Mucosa of stomach (tissue), 1 donor: ENCODE results near the gene LSM2.
"Not testable (repeated sequence)": the region's sequence is repeated elsewhere in the genome, so short reads cannot be mapped to it uniquely, and the experiment has no call there.

Source experiments
- H3K27me3 ChIP-seq: one replicate; pipeline ENCODE4 v1.7.0; 2013; ENCODE audit warnings: mild to moderate bottlenecking, low read length; ENCODE audit not compliant: control insufficient read depth, insufficient read depth
- H3K36me3 ChIP-seq: one replicate; pipeline ENCODE4 v1.7.0; 2013; ENCODE audit warnings: low read length; ENCODE audit not compliant: control insufficient read depth, insufficient read depth
- H3K4me1 ChIP-seq: one replicate; pipeline ENCODE4 v1.7.0; 2013; ENCODE audit warnings: mild to moderate bottlenecking, low read length; ENCODE audit not compliant: control insufficient read depth, insufficient read depth
- H3K4me3 ChIP-seq: one replicate; pipeline ENCODE4 v1.7.0; 2013; ENCODE audit warnings: low read length
- H3K9ac ChIP-seq: one replicate; pipeline ENCODE4 v1.7.0; 2013; ENCODE audit warnings: mild to moderate bottlenecking, low read length, moderate library complexity
- H3K9me3 ChIP-seq: one replicate; pipeline ENCODE4 v1.7.0; 2013; ENCODE audit warnings: mild to moderate bottlenecking, low read length, moderate library complexity; ENCODE audit not compliant: control insufficient read depth
- donor health status: Pancreatic carcinoma.

Gene LSM2

GRCh38 chr6:31836474-31837368 is 30.0 kb upstream of the LSM2 start:
- Histone ChIP-seq H3K9ac (peak overlapping the region; percentile 74), H3K9me3 (no peaks in the 10 kb centered on the region), H3K4me1 (peaks cover 36% of the 10 kb centered on the region), H3K4me3 (peak overlapping the region; percentile 22), H3K36me3 (peaks cover 12% of the 10 kb centered on the region), H3K27me3 (no peaks in the 10 kb centered on the region)

- H3K36me3 ChIP-seq, result peaks cover 12% of the 10 kb centered on the region
- peaks cover 41% of the 10 kb centered on the region for H3K4me1 ChIP-seq
Measured at GRCh38 chr6:31836047-31836473, 29.3 kb upstream of the LSM2 start.

GRCh38 chr6:31834367-31835250 is 27.8 kb upstream of the LSM2 start:
- Histone ChIP-seq H3K9ac (peak overlapping the region; percentile 93), H3K27me3 (no peaks in the 10 kb centered on the region), H3K36me3 (peaks cover 12% of the 10 kb centered on the region), H3K9me3 (no peaks in the 10 kb centered on the region), H3K4me1 (peaks cover 45% of the 10 kb centered on the region), H3K4me3 (peak overlapping the region; percentile 94)

More at GRCh38 chr6:31836047-31836473, 29.3 kb upstream of the LSM2 start:
- Histone ChIP-seq H3K9ac (peak overlapping the region; percentile 74), H3K27me3 (no peaks in the 10 kb centered on the region), H3K4me3 (peak overlapping the region; percentile 22), H3K9me3 (no peaks in the 10 kb centered on the region)

GRCh38 chr6:31831350-31832215 is 24.8 kb upstream of the LSM2 start:
- Histone ChIP-seq H3K9ac (peak overlapping the region; percentile 34), H3K9me3 (no peaks in the 10 kb centered on the region), H3K27me3 (no peaks in the 10 kb centered on the region), H3K4me3 (no peak overlapping the region), H3K36me3 (no peaks in the 10 kb centered on the region), H3K4me1 (peaks cover 27% of the 10 kb centered on the region)

GRCh38 chr6:31830886-31831335 is 24.1 kb upstream of the LSM2 start:
- H3K4me1 ChIP-seq, result peaks cover 27% of the 10 kb centered on the region
- H3K9ac ChIP-seq, result peak overlapping the region; percentile 59

GRCh38 chr6:31829633-31830283 is 23.0 kb upstream of the LSM2 start:
- Histone ChIP-seq H3K36me3 (no peaks in the 10 kb centered on the region), H3K9ac (peak overlapping the region; percentile 59), H3K4me3 (peak overlapping the region; percentile 70), H3K9me3 (no peaks in the 10 kb centered on the region), H3K27me3 (no peaks in the 10 kb centered on the region), H3K4me1 (peaks cover 36% of the 10 kb centered on the region)

More at GRCh38 chr6:31830886-31831335, 24.1 kb upstream of the LSM2 start:
- Histone ChIP-seq H3K36me3 (no peaks in the 10 kb centered on the region), H3K27me3 (no peaks in the 10 kb centered on the region), H3K9me3 (no peaks in the 10 kb centered on the region), H3K4me3 (peak overlapping the region; percentile 18)

- H3K4me3 ChIP-seq, result peak within 1 kb of the TSS; percentile 87
- H3K36me3 ChIP-seq, result no peaks in the 10 kb centered on the region
- no peaks in the 10 kb centered on the region for H3K27me3 ChIP-seq
- no peaks in the 10 kb centered on the region for H3K9me3 ChIP-seq
- H3K4me1 ChIP-seq, result peaks cover 44% of the 10 kb centered on the region
- peak within 1 kb of the TSS; percentile 94 for H3K9ac ChIP-seq
Measured at GRCh38 chr6:31827286-31828079, 20.7 kb upstream of the LSM2 start, which contains the start of gene HSPA1B. Gene HSPA1B, plus strand, starts transcription at chr6:31827738. Its CDS starts 213 bp downstream, at chr6:31827951.

- peak overlapping the region; percentile 94 for H3K9ac ChIP-seq
Measured at GRCh38 chr6:31826793-31827285, 20.1 kb upstream of the LSM2 start.

GRCh38 chr6:31825553-31825952 is 18.8 kb upstream of the LSM2 start:
- H3K9me3 ChIP-seq, result no peaks in the 10 kb centered on the region
- peak overlapping the region; percentile 11 for H3K9ac ChIP-seq
- peaks cover 48% of the 10 kb centered on the region for H3K4me1 ChIP-seq
- no peaks in the 10 kb centered on the region for H3K27me3 ChIP-seq
- H3K4me3 ChIP-seq, result no peak overlapping the region
- no peaks in the 10 kb centered on the region for H3K36me3 ChIP-seq

More at GRCh38 chr6:31826793-31827285, 20.1 kb upstream of the LSM2 start:
- peak overlapping the region; percentile 64 for H3K4me3 ChIP-seq
- H3K9me3 ChIP-seq, result no peaks in the 10 kb centered on the region
- no peaks in the 10 kb centered on the region for H3K27me3 ChIP-seq
- H3K4me1 ChIP-seq, result peaks cover 47% of the 10 kb centered on the region
- no peaks in the 10 kb centered on the region for H3K36me3 ChIP-seq

GRCh38 chr6:31823592-31824196 is 16.9 kb upstream of the LSM2 start:
- not testable (repeated sequence) for H3K4me3 ChIP-seq, H3K27me3 ChIP-seq, H3K9me3 ChIP-seq, H3K36me3 ChIP-seq
- H3K4me1 ChIP-seq, result peaks cover 56% of the 10 kb centered on the region
- peak overlapping the region; percentile 91 for H3K9ac ChIP-seq
